ENCODE results near the gene ERBB4.

DNA sequence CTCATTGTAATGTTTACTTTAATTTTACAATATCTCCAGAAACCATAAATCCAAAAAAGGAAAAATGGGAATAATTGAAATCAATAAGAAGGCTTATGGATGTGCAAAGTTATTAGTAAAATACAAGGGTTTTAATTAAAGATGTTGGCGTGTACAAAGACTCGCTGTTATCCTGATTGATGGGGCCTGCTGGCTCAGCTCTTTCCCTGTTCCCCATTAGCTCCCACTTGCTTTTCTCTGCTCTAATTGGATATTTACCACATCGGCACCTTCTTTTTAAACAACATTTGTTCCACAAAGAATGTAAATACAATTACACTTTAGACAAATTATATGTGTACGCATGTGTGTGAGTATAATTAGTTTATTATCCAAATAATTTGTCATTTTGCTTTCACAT lies 796.6 kb downstream of the ERBB4 start:
- TF ChIP-seq, protein P1, sequence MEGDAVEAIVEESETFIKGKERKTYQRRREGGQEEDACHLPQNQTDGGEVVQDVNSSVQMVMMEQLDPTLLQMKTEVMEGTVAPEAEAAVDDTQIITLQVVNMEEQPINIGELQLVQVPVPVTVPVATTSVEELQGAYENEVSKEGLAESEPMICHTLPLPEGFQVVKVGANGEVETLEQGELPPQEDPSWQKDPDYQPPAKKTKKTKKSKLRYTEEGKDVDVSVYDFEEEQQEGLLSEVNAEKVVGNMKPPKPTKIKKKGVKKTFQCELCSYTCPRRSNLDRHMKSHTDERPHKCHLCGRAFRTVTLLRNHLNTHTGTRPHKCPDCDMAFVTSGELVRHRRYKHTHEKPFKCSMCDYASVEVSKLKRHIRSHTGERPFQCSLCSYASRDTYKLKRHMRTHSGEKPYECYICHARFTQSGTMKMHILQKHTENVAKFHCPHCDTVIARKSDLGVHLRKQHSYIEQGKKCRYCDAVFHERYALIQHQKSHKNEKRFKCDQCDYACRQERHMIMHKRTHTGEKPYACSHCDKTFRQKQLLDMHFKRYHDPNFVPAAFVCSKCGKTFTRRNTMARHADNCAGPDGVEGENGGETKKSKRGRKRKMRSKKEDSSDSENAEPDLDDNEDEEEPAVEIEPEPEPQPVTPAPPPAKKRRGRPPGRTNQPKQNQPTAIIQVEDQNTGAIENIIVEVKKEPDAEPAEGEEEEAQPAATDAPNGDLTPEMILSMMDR (conservative IDR thresholded peaks at IDR 0.05; ENCODE audit: low read length), result no peak
- TF ChIP-seq EZH2phosphoT487 (IDR thresholded peaks at IDR 0.05; ENCODE audit: borderline replicate concordance), result no peak
